ENCODE data around the gene CLCN1.
"Not testable (repeated sequence)": the region's sequence is repeated elsewhere in the genome, so short reads cannot be mapped to it uniquely, and the experiment has no call there.

CLCN1 gene

DNA sequence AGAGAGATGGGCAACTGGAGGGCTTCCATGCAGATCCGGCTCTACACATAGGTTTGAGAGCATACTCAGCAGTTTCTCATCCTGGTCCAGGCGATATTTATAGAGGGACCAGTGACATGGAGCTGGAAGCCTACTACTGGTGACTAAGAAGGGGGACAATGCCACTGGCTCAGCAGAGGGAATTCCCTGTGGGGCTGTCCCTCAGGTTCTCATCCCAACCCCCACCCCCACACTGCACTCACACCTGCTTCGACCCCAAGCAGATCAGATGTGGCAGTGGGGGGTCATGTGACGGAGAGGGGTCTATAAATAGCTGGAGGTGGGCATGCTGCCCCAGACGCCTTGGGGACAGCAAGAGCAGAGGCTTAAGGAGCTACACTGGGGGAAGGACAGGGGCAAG lies at the start of gene CLCN1:
TSS of gene CLCN1 (plus strand) at position 336 of the 400 bp plus-strand sequence. CDS start 102 bp downstream, outside the sequence.
- no peak for DNase-seq

DNA sequence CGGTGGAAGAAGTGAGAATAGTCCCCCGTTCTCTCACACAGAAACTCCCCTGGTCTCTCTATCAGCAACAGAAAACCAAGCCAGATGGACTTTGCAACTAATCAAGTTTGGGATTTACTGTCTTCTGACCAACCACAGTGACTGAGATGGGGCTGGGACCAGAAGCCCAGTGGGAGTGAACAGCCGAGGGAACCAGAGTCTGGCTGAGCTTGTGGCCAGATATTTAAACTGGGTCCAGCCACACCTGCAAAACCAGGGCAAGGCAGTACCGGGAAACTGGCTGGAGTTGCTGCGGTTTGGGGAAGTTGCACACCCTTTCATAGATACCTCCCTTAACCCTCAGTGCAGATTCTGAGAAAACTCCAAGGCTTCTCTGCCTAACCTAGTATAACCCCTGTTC lies 46.7 kb upstream of the CLCN1 start:
- no peak for DNase-seq

DNA sequence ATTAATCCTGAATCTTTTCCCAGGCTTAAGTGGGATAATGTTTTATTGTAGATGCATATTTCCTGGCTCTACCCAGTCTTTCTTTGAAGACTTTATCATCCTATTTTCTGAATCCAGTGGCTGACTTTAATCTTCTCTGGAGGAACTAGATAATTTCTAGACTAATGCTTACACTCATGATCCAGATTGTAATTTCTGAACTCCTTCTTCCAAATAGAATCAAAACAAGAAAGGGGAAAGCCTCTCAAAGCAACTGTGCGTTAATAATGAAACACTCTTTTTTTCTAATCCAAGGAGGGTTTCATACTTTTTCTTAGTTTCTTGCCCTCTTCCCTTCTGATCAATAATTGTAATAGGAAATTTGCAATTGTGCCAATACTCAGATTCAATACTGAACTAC lies 44.7 kb upstream of the CLCN1 start:
- no peak for DNase-seq

DNA sequence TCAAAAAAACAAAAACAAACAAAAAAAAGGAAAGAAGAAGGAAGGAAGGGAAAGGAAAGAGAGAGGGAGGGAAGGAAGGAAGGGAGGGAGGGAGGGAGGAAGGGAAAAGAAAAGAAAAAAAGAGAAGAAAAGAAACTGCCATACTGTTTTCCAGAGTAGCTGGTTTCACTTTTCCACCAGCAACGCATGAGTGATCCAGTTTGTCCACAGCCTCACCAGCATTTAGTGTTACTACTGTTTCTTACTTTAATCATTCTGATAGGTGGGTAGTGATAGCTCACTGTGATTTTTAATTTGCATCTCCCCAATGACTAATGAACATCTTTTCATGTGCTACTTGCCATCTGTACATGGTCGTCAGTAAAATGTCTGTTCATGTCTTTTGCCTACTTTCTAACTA lies 43.0 kb upstream of the CLCN1 start:
- DNase-seq: no peak

DNA sequence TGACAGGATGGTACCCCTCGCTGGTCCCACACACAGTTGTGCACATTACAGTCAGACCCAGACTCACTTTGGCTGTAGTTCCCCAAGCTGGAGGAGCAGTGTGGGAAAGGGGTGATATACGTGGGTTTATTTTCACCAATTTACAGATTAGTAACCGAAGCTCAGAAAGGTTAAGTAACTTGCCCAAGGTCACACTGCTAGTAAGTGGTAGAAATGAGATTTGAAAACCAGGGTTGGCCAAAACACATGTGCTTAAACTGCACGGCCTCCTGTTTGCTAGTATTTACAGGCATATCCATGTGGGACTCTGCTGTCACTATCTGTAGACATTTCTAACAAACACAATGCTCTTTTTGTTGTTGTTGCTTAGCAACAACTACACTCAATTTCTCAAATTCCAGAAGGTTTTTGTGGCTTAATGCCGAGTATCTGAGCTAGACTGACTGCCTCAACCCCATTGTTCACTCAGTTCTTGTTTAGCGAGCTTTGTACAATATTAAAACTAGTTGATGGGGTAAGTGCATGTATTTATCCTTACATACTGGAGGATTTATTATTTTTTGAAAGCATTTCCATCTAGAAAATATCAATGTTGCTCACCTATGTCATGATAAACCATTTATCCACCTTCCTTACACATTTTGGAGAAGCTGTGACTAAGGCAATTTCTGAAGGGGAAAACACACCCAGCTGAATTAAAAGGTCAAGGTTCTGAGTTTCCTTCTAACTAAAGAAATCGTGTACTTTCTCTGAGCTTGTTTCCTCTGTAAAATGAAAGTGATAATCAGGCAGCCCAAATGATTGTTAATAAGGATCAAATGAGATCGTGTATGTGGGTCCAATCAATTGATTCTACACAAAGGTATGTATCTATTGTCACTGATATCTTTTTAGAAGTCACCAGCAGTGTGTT lies 36.5 kb upstream of the CLCN1 start:
- no peak for DNase-seq

DNA sequence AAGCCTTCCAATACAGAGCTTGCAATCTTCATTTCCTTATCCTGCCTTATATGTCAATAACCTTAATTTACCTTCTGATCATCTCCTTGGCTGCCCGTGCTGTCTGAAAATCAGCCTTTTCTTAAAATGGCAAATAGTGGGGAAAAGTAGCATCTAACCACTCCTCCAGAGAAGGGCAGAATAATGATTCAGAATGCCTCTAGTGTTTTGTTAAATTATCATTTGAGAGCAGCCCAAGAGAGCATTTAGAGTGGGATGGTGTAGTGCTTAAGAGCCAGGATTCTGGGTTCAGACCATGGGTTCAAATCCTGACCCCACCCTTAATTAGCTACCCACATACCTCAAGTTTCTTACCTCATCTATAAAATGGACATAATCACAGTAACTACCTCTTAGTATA lies 35.8 kb upstream of the CLCN1 start:
- DNase-seq: no peak

DNA sequence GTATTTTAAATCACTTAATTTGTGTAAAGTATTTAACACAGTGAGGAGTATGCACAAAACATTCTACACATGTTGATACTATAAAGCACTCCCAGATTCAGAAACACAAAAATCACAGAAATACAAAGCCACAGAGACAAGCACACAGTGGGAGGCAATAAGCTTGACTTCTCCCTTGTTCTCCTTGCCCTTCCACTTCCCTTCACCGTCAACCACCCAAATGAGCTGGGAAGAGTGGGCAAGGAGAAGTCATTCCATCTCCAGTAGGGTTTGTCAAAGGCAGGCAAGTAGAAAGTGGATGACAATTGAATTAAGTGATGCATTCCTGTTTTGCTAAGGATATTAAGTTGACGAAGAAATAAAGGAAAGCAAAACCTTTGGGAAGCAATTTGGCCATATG lies 35.3 kb upstream of the CLCN1 start:
- no peak for DNase-seq

DNA sequence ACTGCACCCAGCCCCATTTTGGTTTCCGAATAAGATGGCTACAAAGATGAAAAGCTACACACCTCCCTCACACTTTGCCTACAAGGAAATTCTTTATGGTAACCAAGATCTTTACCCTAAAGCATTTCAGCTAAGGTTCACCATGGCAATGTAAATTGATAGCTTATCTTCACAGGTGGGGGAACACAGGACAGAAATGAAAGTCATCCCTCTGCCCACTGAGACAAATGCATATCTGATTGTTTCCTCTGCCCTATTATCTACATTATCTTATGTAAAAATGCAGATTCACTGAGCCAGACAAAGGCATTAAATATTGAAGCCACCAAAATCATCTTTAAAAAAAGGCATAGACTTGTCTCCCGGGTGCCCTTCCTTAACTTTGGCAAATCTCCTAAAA lies 34.4 kb upstream of the CLCN1 start:
- no peak for DNase-seq

DNA sequence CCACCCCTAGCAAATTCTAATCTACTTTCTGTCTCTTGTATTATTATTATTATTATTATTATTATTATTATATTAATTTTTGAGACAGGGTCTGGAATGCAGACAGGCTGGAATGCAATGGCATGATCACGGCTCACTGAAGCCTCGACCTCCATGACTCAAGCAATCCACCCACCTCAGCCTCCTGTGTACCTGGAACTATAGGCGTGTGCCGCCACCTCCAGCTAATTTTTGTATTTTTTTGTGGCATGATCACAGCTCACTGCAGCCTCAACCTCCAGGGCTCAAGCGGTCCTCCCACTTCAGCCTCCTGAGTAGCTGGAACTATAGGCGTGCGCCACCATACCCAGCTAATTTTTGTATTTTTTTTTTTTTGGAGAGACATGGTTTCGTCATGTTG lies 33.8 kb upstream of the CLCN1 start:
- no peak for DNase-seq

DNA sequence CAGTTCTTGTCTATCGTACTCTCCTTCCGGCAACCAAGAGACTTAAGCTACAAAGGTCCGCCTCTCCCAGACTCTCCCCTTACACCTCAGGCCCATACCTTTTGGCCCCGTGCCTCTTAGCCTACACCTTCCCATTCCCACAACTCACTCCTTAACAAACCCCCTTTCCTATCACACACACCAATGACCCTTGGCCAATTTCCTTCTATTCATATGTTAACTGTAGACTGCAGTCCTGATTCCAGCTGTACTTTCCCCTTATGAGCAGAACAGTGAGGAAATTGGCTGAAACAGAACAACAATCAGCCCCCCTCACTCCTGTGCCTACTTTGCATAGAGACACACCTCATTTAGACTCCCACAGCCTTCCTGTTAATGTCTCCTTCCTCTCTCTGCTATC lies 32.5 kb upstream of the CLCN1 start:
- DNase-seq: no peak

DNA sequence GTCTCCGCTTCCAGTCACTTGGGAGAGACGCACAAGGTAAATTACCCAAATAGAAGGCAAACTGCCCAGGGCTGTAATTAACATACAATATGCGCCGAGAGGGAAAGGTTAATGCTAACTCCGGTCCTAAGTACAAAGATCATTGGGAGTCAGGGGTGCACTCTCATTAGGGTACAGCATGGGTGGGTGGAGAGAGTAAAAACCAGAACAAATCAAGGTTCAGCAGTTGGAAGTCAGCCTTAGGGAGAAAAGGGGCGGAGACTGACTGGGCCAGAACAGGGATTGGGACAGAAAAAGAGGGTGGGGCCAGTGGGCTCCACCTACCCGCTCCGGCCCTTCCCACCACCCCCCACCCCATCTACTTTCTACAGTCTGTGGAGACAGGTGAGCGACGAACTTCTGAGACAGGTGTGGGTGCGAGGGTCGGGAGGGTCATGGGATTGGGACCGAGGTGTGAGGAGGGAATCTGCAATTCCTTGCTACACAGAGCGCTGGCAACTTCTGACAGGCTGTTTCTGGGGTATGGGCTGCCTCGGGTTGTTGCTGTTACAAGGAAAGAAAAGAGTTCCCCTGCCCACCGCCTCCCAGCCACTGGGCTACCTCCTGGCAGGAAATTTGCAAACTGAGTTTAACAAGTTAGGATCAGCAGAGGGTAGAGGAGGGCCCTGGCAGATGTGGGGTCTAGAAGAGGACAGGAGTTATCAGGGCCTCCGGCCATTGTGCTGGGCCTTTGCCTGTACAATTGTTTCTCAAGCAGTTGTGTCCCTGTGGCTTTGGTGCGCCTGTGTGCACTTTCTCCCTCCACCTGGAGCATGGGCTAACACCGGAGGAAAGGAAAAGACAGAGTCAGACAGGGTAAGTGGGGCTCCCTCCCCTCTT lies 31.1 kb upstream of the CLCN1 start, which contains the start of gene TMEM139:
TSS of gene TMEM139 (plus strand) at position 368 of the 879 bp plus-strand sequence. CDS start 1,000 bp downstream, outside the sequence.
- no peak for DNase-seq

DNA sequence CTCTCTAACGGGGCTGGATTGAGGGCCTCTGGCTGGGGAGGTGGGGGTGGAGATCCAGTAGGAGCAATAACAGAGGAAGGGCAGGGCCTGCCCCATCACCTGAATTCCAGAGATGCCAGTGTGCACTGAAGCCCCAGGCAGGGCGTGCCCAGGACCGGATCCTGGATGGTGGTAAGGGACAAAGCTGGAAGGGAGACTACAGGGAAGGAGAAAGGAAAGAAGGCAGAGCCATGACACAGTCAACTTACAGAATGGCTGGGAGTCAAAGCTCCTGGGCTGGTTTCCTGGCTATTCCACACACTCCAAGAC lies 30.5 kb upstream of the CLCN1 start:
- no peak for DNase-seq

DNA sequence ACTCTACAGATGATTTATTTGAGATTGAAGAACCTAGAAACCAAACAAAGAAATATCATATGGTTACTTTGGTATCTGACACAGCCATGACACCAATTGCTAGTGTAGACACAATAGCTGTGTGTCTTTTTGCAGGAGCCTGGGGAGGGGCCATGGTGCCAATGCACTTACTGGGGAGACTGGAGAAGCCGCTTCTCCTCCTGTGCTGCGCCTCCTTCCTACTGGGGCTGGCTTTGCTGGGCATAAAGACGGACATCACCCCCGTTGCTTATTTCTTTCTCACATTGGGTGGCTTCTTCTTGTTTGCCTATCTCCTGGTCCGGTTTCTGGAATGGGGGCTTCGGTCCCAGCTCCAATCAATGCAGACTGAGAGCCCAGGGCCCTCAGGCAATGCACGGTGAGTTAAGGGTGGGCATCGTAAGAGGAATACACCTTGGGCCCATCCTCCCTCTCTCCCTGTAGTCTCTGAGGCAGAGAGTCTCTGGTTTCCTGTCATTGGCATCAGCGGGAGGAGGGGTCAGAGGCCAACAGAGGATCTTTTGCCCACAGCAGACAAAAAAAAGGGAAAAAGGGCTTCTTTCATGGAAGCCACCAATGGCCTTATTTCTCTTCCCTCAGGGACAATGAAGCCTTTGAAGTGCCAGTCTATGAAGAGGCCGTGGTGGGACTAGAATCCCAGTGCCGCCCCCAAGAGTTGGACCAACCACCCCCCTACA lies 29.9 kb upstream of the CLCN1 start:
- DNase-seq: no peak

DNA sequence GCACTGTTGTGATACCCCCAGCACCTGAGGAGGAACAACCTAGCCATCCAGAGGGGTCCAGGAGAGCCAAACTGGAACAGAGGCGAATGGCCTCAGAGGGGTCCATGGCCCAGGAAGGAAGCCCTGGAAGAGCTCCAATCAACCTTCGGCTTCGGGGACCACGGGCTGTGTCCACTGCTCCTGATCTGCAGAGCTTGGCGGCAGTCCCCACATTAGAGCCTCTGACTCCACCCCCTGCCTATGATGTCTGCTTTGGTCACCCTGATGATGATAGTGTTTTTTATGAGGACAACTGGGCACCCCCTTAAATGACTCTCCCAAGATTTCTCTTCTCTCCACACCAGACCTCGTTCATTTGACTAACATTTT lies 29.4 kb upstream of the CLCN1 start:
- DNase-seq: no peak

DNA sequence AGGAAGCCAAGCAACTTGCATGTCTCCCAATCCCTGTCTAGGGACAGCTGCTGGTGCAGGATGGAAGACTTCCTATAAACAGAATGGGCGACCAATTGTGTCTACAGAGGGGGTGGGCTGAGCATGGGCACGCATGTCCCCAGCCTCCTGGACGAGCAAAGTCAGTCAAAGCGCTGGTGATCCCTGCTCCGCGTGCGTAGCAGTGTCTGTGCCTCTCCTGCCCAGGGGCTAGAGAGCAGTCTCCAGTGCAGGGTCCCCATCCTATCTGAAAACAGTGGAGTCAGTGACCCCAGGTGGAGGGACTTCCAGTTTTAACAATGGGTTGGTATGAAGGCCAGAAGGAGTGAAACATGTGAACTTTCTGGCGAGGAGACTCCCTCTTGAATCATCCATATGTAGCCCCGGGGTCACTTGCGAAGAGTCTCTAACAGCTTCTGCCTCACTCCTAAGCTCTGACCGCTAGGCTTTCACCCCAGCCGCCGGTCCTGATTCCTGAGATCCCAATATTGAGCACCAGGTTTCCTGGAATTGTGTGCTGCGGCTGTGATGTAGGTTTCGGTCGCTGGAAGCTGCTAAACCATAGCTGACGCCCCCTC lies 28.5 kb upstream of the CLCN1 start:
- DNase-seq: no peak

DNA sequence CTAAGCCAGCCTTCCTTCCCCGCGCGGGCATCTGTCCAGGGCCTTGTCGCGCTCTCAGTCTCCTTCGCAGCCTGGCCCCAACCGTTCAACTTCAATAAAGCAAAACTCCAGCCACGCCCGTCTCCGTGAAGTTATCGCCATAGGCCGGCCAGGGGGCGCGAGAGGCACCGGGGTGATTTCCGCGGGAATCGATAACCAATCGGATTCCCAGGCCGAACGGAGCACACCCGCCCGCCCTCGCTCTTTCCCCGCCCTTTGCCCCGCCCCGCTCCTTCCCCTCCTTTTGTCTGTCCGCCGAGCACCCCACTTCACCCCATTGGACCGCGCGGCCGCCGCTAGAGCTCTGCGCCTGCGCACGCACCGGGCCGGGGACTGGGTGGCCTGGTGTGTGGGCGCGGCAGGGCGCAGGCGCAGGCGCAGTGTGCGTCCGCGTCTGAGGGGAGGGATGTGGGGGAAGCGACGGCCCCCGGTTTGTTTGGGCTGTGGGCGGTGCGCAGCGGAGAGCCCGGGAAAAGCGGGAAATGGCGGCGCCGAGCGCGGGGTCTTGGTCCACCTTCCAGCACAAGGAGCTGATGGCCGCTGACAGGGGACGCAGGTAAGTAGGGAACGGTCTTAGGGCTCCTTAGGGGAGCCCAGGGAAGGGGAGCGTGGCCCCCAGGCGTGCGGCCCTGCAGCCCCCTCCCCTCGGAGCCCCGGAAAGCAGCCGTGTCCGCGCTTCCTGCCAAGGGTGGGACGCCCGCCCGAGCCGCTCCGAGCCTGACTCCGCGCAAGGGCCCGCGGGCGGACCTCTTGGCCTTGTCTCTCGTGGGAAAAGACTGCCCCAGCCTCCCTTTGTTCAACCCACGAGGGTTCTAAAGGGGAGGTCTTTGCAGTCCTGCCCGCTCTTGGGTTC lies 27.7 kb upstream of the CLCN1 start, which contains the start of gene CASP2:
TSS of gene CASP2 (plus strand) at position 417 of the 892 bp plus-strand sequence. CDS start at position 522, 105 bp downstream.
- DNase-seq: peak; percentile 98

DNA sequence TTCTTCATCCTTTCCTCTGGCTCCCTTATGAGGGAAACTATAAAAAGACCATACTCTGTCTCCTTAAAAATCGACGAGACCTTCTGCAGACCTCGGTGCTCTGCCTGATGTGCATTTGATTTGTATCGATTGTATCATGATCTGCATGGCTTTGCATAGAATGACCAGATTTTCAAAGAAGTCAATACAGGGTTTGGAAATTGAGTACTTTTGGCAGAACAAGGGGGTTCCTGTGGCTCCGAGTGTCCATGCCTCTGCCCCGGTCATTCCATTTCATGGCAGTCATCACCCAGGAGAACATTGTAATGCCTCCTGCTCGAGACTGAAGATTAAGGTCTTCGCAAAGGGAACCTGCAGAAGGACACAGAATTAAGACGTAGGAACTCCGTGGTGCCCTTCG lies 27.1 kb upstream of the CLCN1 start:
- no peak for DNase-seq

DNA sequence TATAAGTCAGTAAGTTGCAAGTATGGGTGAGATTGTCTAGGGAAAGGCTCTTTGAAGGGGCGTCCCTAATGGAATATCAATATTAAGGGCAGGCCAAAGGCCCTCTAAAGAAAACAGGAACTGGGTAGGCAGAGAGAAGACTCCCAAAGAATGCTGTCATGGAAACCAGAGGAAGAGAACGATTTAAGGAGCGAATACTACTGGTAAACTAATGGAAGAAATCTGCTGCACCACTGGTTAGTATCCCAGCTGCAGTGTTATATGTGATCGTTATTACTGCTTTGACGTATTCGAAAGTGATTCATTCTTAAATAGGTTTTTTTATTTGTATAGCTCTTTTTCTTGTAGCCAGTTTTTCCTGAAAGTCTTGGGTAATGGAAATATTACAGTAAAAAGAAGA lies 26.5 kb upstream of the CLCN1 start:
- no peak for DNase-seq

DNA sequence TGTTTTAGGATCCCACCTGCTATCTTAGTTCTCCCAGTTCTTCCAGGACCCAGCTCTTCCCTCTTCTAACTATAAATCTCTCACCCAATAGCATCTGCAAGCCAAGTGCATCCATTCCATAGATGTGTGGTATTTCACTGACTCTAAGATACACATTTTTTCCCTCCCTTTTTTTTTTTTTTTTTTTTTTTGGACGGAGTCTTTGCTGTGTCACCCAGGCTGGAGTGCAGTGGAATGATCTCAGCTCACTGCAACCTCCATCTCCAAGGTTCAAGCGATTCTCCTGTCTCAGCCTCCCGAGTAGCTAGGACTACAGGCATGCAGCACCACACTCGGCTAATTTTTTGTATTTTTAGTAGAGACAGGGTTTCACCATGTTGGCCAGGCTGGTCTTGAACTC lies 26.0 kb upstream of the CLCN1 start:
- not testable (repeated sequence) for DNase-seq

DNA sequence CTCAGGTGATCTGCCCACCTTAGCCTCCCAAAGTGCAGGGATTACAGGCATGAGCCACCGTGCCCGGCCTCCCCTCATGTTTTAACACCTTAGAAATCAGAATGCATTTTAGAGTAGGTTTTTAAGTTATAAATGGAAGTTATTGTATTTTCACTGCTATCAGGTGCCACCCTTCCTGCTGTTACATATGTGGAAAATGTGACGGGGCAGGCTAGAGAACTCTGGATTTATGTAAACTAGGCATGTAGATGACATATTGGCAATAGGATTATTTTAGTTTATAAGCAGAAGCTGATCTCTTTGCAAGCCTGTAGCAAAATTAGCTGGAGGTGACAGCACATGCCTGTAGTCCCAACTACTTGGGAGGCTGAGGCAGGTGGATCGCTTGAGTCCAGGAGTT lies 25.6 kb upstream of the CLCN1 start:
- no peak for DNase-seq

DNA sequence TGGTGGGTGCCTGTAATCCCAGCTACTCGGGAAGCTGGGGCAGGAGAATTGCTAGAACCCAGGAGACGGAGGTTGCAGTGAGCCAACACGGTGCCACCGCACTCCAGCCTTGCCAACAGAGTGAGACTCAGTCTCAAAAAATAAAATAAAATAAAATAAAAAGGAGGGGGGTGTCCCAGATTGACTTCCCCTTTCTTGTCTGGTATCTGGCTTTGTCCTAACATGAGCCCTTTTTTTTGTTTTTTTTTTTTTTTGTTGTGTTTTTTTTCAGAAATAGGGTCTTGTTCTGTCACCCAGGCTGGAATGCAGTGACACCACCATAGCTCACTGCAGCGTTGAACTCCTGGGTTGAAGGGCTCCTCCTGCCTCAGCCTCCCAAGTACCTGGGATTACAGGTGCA lies 23.0 kb upstream of the CLCN1 start:
- no peak for DNase-seq

DNA sequence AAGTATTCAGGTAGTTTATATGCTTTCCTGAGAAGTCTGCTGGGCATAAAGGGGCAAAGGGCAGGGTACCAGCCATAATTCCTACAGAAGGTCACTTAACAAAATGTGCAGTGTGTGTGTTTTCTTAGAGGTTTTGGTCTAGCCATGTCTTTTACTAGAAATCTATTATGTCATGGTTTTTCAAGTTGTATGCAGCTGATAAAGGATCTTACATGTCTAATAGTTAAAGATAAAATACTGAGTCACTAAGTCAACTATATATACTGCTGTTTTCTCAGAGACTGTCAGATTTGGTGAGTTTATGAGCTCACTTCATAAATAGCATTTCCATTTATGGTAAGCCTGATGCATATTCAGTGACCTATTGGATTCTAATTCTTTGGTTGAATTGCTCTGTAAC lies 20.0 kb upstream of the CLCN1 start:
- no peak for DNase-seq
